Upper lobe of right lung (tissue), 1 donor: ENCODE measurements around the gene DEFB123. TPM values are rescaled to one million over a fixed set of nuclear protein-coding genes. Genes with fewer than 3 reads are reported as not detected.
"Not testable (repeated sequence)": the region's sequence is repeated elsewhere in the genome, so short reads cannot be mapped to it uniquely, and the experiment has no call there.

Experiments used
- ATAC-seq: fragments of 200-7000 bp; cut with Tn5 transposase; one replicate; pipeline ENCODE4 v1.9.1; 2020; ENCODE audit warnings: mild to moderate bottlenecking, moderate library complexity
- DNase-seq: peaks from one replicate; pipeline ENCODE4 v3.0.0-alpha.2; 2020
- H3K27ac ChIP-seq: fragments of 200-600 bp; one replicate; pipeline ENCODE4 v1.8.0; 2022
- H3K27me3 ChIP-seq: fragments of 200-600 bp; one replicate; pipeline ENCODE4 v1.8.0; 2022; ENCODE audit warnings: mild to moderate bottlenecking
- H3K36me3 ChIP-seq: fragments of 200-600 bp; one replicate; pipeline ENCODE4 v1.8.0; 2022
- H3K4me1 ChIP-seq: fragments of 200-600 bp; one replicate; pipeline ENCODE4 v1.8.0; 2022
- H3K4me3 ChIP-seq: fragments of 200-600 bp; one replicate; pipeline ENCODE4 v1.8.0; 2022; ENCODE audit warnings: mild to moderate bottlenecking
- H3K9me3 ChIP-seq: fragments of 200-600 bp; one replicate; pipeline ENCODE4 v1.8.0; 2022
- CTCF ChIP-seq: fragments of 200-600 bp; IDR thresholded peaks from one replicate; pipeline ENCODE4 v1.8.0; 2022; ENCODE audit warnings: antibody characterized with exemption
- intact Hi-C: fragments of 100-400 bp; cut with DNase I; formaldehyde crosslinking; loops from one replicate; pipeline ENCODE4 v1.11.0; 2022
- total RNA-seq: library from RNA; stranded (reverse); fragmentation: NEBNext Ultra II Directional; extraction: Animal tissue kit (Norgen Biotek cat#: 25700); gene quantifications from one replicate; pipeline ENCODE4 v1.2.1, GENCODE V29; 2021
- donor health status: DM: no; HTN: yes; CAD: no; lungs with severe emphysema.

Gene DEFB123
- total RNA-seq, 1 donor from 2014 or later = not detected

GRCh38 chr20:31410011-31410410 lies 30.4 kb upstream of the DEFB123 start:
- Histone ChIP-seq H3K27ac (no peak overlapping the region), H3K36me3 (no peaks in the 10 kb centered on the region), H3K27me3 (peaks cover 4% of the 10 kb centered on the region), H3K4me1 (no peaks in the 10 kb centered on the region), H3K9me3 (no peaks in the 10 kb centered on the region), H3K4me3 (no peak overlapping the region)
- no peak for ATAC-seq
- no peak for DNase-seq
- no peak for TF ChIP-seq CTCF
- intact Hi-C loops = no loop called here

- Histone ChIP-seq H3K36me3 (no peaks in the 10 kb centered on the region), H3K27ac (no peak overlapping the region), H3K4me3 (no peak overlapping the region), H3K27me3 (peaks cover 8% of the 10 kb centered on the region), H3K4me1 (no peaks in the 10 kb centered on the region), H3K9me3 (no peaks in the 10 kb centered on the region)
- DNase-seq (no peak), ATAC-seq (no peak)
- intact Hi-C loops = no loop called here
- TF ChIP-seq CTCF = no peak
Observed at GRCh38 chr20:31414381-31414780, 26.1 kb upstream of the DEFB123 start.

GRCh38 chr20:31415653-31416052 lies 24.8 kb upstream of the DEFB123 start:
- H3K36me3 ChIP-seq = no peaks in the 10 kb centered on the region
- H3K4me3 ChIP-seq = no peak overlapping the region
- H3K9me3 ChIP-seq = no peaks in the 10 kb centered on the region
- H3K27ac ChIP-seq = no peak overlapping the region
- no peak for TF ChIP-seq CTCF
- ATAC-seq = no peak
- peaks cover 8% of the 10 kb centered on the region for H3K27me3 ChIP-seq
- intact Hi-C loops = no loop called here
- no peaks in the 10 kb centered on the region for H3K4me1 ChIP-seq
- no peak for DNase-seq

DNA sequence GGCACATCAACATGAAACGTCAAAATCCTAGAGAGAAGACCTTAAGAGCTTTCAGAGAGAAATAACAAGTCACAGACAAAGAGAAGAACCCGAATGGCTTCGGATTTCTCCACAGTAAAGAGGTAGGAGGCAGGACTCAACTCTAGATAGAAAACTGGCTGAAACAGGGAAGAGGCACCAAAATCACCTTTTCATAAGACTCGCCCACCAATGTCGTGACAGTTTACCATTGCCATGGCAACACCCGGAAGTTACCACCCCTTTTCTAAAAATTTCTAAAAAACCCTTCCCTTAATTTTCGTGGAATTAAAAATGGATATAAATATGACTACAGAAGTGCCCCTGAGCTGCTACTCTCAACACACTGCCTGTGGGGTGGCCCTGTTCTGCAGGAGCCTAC lies 22.1 kb upstream of the DEFB123 start:
- Histone ChIP-seq H3K4me3 (no peak overlapping the region), H3K27ac (no peak overlapping the region), H3K27me3 (peaks cover 8% of the 10 kb centered on the region), H3K4me1 (no peaks in the 10 kb centered on the region), H3K36me3 (no peaks in the 10 kb centered on the region), H3K9me3 (no peaks in the 10 kb centered on the region)
- TF ChIP-seq CTCF = no peak
- DNase-seq = no peak
- intact Hi-C loops = no loop called here
- no peak for ATAC-seq

GRCh38 chr20:31425797-31426196 lies 14.6 kb upstream of the DEFB123 start:
- DNase-seq (no peak), ATAC-seq (no peak)
- intact Hi-C loops = no loop called here
- Histone ChIP-seq H3K4me1 (no peaks in the 10 kb centered on the region), H3K27ac (no peak overlapping the region), H3K27me3 (no peaks in the 10 kb centered on the region), H3K36me3 (no peaks in the 10 kb centered on the region), H3K4me3 (no peak overlapping the region), H3K9me3 (no peaks in the 10 kb centered on the region)
- no peak for TF ChIP-seq CTCF

DNA sequence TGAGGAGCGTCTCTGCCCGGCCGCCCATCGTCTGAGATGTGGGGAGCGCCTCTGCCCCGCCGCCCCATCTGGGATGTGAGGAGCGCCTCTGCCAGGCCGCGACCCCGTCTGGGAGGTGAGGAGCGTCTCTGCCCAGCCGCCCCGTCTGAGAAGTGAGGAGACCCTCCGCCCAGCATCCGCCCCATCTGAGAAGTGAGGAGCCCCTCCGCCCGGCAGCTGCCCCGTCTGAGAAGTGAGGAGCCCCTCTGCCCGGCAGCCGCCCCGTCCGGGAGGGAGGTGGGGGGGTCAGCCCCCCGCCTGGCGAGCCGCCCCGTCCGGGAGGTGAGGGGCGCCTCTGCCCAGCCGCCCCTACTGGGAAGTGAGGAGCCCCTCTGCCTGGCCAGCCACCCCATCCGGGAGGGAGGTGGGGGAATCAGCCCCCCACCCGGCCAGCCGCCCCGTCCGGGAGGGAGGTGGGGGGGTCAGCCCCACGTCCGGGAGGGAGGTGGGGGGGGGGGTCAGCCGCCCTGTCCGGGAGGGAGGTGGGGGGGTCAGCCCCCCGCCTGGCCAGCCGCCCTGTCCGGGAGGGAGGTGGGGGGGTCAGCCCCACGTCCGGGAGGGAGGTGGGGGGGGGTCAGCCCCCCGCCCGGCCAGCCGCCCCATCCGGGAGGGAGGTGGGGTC lies 13.4 kb upstream of the DEFB123 start:
- H3K36me3 ChIP-seq, H3K27ac ChIP-seq, H3K4me3 ChIP-seq, H3K9me3 ChIP-seq, H3K27me3 ChIP-seq, DNase-seq, ATAC-seq, intact Hi-C loops, H3K4me1 ChIP-seq: not testable (repeated sequence)

- DNase-seq, H3K27me3 ChIP-seq: not testable (repeated sequence)
Observed at GRCh38 chr20:31427576-31427975, 12.9 kb upstream of the DEFB123 start.

More at GRCh38 chr20:31427576-31427975, 12.9 kb upstream of the DEFB123 start:
- H3K4me1 ChIP-seq, H3K36me3 ChIP-seq, H3K4me3 ChIP-seq, H3K27ac ChIP-seq, H3K9me3 ChIP-seq, intact Hi-C loops, ATAC-seq: not testable (repeated sequence)
